Frontal cortex (tissue), 4 donors: ENCODE data around the gene YTHDF1. TPM values are rescaled to one million over a fixed set of nuclear protein-coding genes. Genes with fewer than 3 reads are reported as not detected.
"Not testable (repeated sequence)": the region's sequence is repeated elsewhere in the genome, so short reads cannot be mapped to it uniquely, and the experiment has no call there.

Source experiments
- DNase-seq, 2 donors: peaks; one replicate each; pipeline ENCODE4 v3.0.0; 2012; ENCODE audit warnings: low spot score in 2 of 2
- FAIRE-seq: peaks from 2 replicates; lab custom pipeline; 2012; peaks lifted over from hg19 to GRCh38; lab: Jason Lieb, UNC
- total RNA-seq: library from RNA; depleted of rRNA; stranded (reverse); fragments of >200 nt; gene quantifications from one replicate; pipeline ENCODE4 v1.2.3, GENCODE V29; 2014
- donor health status: control.
- donor health status: control.
- donor health status: control.

Gene YTHDF1
- total RNA-seq, 1 donor from 2014 or later = 20.4 TPM

- DNase-seq = no peak
- no peak for FAIRE-seq
These were observed 52.8 kb downstream of the YTHDF1 start for GRCh38 chr20:63163171-63163570.

- FAIRE-seq (no peak), DNase-seq (no peak)
These were observed 53.6 kb downstream of the YTHDF1 start for GRCh38 chr20:63162206-63162795.

GRCh38 chr20:63161176-63161651 lies 54.7 kb downstream of the YTHDF1 start:
- no peak for FAIRE-seq
- DNase-seq = no peak

- DNase-seq (no peak), FAIRE-seq (no peak)
These were observed 55.2 kb downstream of the YTHDF1 start for GRCh38 chr20:63160641-63161175.

- FAIRE-seq = no peak
- DNase-seq = no peak
These were observed 55.9 kb downstream of the YTHDF1 start for GRCh38 chr20:63159826-63160640.

GRCh38 chr20:63159251-63159650 lies 56.7 kb downstream of the YTHDF1 start:
- DNase-seq = not testable (repeated sequence)

GRCh38 chr20:63158845-63159244 lies 57.1 kb downstream of the YTHDF1 start:
- DNase-seq (no peak), FAIRE-seq (no peak)

More at GRCh38 chr20:63159251-63159650, 56.7 kb downstream of the YTHDF1 start:
- not testable (repeated sequence) for FAIRE-seq

- FAIRE-seq (no peak), DNase-seq (no peak)
These were observed 57.6 kb downstream of the YTHDF1 start for GRCh38 chr20:63158352-63158751.

- not testable (repeated sequence) for DNase-seq, FAIRE-seq
These were observed 58.5 kb downstream of the YTHDF1 start for GRCh38 chr20:63157431-63157830.

GRCh38 chr20:63156221-63156671 lies 59.7 kb downstream of the YTHDF1 start:
- no peak for DNase-seq
- no peak for FAIRE-seq

- DNase-seq (no peak), FAIRE-seq (no peak)
These were observed 60.4 kb downstream of the YTHDF1 start for GRCh38 chr20:63155266-63156165.

- FAIRE-seq (no peak), DNase-seq (no peak)
These were observed 61.5 kb downstream of the YTHDF1 start for GRCh38 chr20:63154395-63154794.

GRCh38 chr20:63153254-63154221 lies 62.4 kb downstream of the YTHDF1 start:
- DNase-seq (no peak), FAIRE-seq (no peak)

GRCh38 chr20:63152322-63153253 lies 63.3 kb downstream of the YTHDF1 start:
- DNase-seq (no peak), FAIRE-seq (no peak)

GRCh38 chr20:63151554-63152321 lies 64.2 kb downstream of the YTHDF1 start:
- DNase-seq (peak in 1 of 2 donors; percentile 59), FAIRE-seq (no peak)

GRCh38 chr20:63150911-63151531 lies 64.9 kb downstream of the YTHDF1 start:
- no peak for DNase-seq
- FAIRE-seq = no peak
